Measurements from ENCODE around the gene APLF.

APLF gene

GRCh38 chr2:68556381-68556780, 89.0 kb downstream of the APLF start:
- Histone ChIP-seq H3K27me3 (ENCODE audit: insufficient read depth, insufficient read length) (no peaks in the 10 kb centered on the region), H3K4me1 (ENCODE audit: insufficient read depth, insufficient read length) (no peaks in the 10 kb centered on the region), H3K9me3 (ENCODE audit: insufficient read depth, low read length) (no peaks in the 10 kb centered on the region), H3K9ac (ENCODE audit: insufficient read length, low read depth) (no peak overlapping the region), H3K4me3 (ENCODE audit: insufficient read length, low read depth) (no peak overlapping the region), H3K36me3 (ENCODE audit: insufficient read depth, insufficient read length, low read length) (no peaks in the 10 kb centered on the region)
- no peak for DNase-seq (ENCODE audit: low read depth, low spot score)
- TF ChIP-seq ZNF274 (IDR thresholded peaks at IDR 0.05; ENCODE audit: low read depth, low read length) (no peak), YY1 (IDR thresholded peaks at IDR 0.05; ENCODE audit: insufficient read depth, insufficient read length) (no peak), SUZ12 (IDR thresholded peaks at IDR 0.05; ENCODE audit: extremely low read depth, insufficient read depth, insufficient read length) (no peak)

GRCh38 chr2:68558576-68558975, 91.2 kb downstream of the APLF start:
- Histone ChIP-seq H3K36me3 (ENCODE audit: insufficient read depth, insufficient read length, low read length) (no peaks in the 10 kb centered on the region), H3K9me3 (ENCODE audit: insufficient read depth, low read length) (no peaks in the 10 kb centered on the region), H3K4me1 (ENCODE audit: insufficient read depth, insufficient read length) (no peaks in the 10 kb centered on the region), H3K9ac (ENCODE audit: insufficient read length, low read depth) (no peak overlapping the region), H3K4me3 (ENCODE audit: insufficient read length, low read depth) (no peak overlapping the region), H3K27me3 (ENCODE audit: insufficient read depth, insufficient read length) (no peaks in the 10 kb centered on the region)
- no peak for TF ChIP-seq YY1 (IDR thresholded peaks at IDR 0.05; ENCODE audit: insufficient read depth, insufficient read length)
- TF ChIP-seq SUZ12 (IDR thresholded peaks at IDR 0.05; ENCODE audit: extremely low read depth, insufficient read depth, insufficient read length) = no peak
- no peak for TF ChIP-seq ZNF274 (IDR thresholded peaks at IDR 0.05; ENCODE audit: low read depth, low read length)
- no peak for DNase-seq (ENCODE audit: low read depth, low spot score)

- no peak overlapping the region for H3K4me3 ChIP-seq (ENCODE audit: insufficient read length, low read depth)
- no peaks in the 10 kb centered on the region for H3K36me3 ChIP-seq (ENCODE audit: insufficient read depth, insufficient read length, low read length)
- H3K4me1 ChIP-seq (ENCODE audit: insufficient read depth, insufficient read length) = no peaks in the 10 kb centered on the region
- no peak overlapping the region for H3K9ac ChIP-seq (ENCODE audit: insufficient read length, low read depth)
- H3K27me3 ChIP-seq (ENCODE audit: insufficient read depth, insufficient read length) = no peaks in the 10 kb centered on the region
- no peak for DNase-seq (ENCODE audit: low read depth, low spot score)
- H3K9me3 ChIP-seq (ENCODE audit: insufficient read depth, low read length) = no peaks in the 10 kb centered on the region
- TF ChIP-seq YY1 (IDR thresholded peaks at IDR 0.05; ENCODE audit: insufficient read depth, insufficient read length) = no peak
- TF ChIP-seq SUZ12 (IDR thresholded peaks at IDR 0.05; ENCODE audit: extremely low read depth, insufficient read depth, insufficient read length) = no peak
- no peak for TF ChIP-seq ZNF274 (IDR thresholded peaks at IDR 0.05; ENCODE audit: low read depth, low read length)
These were observed 92.3 kb downstream of the APLF start for GRCh38 chr2:68559692-68560091.

- Histone ChIP-seq H3K4me1 (ENCODE audit: insufficient read depth, insufficient read length) (no peaks in the 10 kb centered on the region), H3K4me3 (ENCODE audit: insufficient read length, low read depth) (no peak overlapping the region), H3K9ac (ENCODE audit: insufficient read length, low read depth) (no peak overlapping the region), H3K27me3 (ENCODE audit: insufficient read depth, insufficient read length) (no peaks in the 10 kb centered on the region), H3K36me3 (ENCODE audit: insufficient read depth, insufficient read length, low read length) (no peaks in the 10 kb centered on the region), H3K9me3 (ENCODE audit: insufficient read depth, low read length) (no peaks in the 10 kb centered on the region)
- TF ChIP-seq YY1 (IDR thresholded peaks at IDR 0.05; ENCODE audit: insufficient read depth, insufficient read length) (no peak), SUZ12 (IDR thresholded peaks at IDR 0.05; ENCODE audit: extremely low read depth, insufficient read depth, insufficient read length) (no peak), ZNF274 (IDR thresholded peaks at IDR 0.05; ENCODE audit: low read depth, low read length) (no peak)
- no peak for DNase-seq (ENCODE audit: low read depth, low spot score)
These were observed 93.2 kb downstream of the APLF start for GRCh38 chr2:68560545-68560944.

- Histone ChIP-seq H3K36me3 (ENCODE audit: insufficient read depth, insufficient read length, low read length) (no peaks in the 10 kb centered on the region), H3K9ac (ENCODE audit: insufficient read length, low read depth) (no peak overlapping the region), H3K4me1 (ENCODE audit: insufficient read depth, insufficient read length) (no peaks in the 10 kb centered on the region), H3K9me3 (ENCODE audit: insufficient read depth, low read length) (no peaks in the 10 kb centered on the region), H3K4me3 (ENCODE audit: insufficient read length, low read depth) (no peak overlapping the region), H3K27me3 (ENCODE audit: insufficient read depth, insufficient read length) (no peaks in the 10 kb centered on the region)
- no peak for DNase-seq (ENCODE audit: low read depth, low spot score)
- TF ChIP-seq ZNF274 (IDR thresholded peaks at IDR 0.05; ENCODE audit: low read depth, low read length) = no peak
- TF ChIP-seq SUZ12 (IDR thresholded peaks at IDR 0.05; ENCODE audit: extremely low read depth, insufficient read depth, insufficient read length) = no peak
- TF ChIP-seq YY1 (IDR thresholded peaks at IDR 0.05; ENCODE audit: insufficient read depth, insufficient read length) = no peak
These were observed 94.0 kb downstream of the APLF start for GRCh38 chr2:68561372-68561771.

- no peaks in the 10 kb centered on the region for H3K36me3 ChIP-seq (ENCODE audit: insufficient read depth, insufficient read length, low read length)
- H3K9me3 ChIP-seq (ENCODE audit: insufficient read depth, low read length) = no peaks in the 10 kb centered on the region
- no peak for TF ChIP-seq SUZ12 (IDR thresholded peaks at IDR 0.05; ENCODE audit: extremely low read depth, insufficient read depth, insufficient read length)
- no peak for TF ChIP-seq ZNF274 (IDR thresholded peaks at IDR 0.05; ENCODE audit: low read depth, low read length)
- no peak for TF ChIP-seq YY1 (IDR thresholded peaks at IDR 0.05; ENCODE audit: insufficient read depth, insufficient read length)
- no peaks in the 10 kb centered on the region for H3K27me3 ChIP-seq (ENCODE audit: insufficient read depth, insufficient read length)
- H3K4me3 ChIP-seq (ENCODE audit: insufficient read length, low read depth) = no peak overlapping the region
- H3K9ac ChIP-seq (ENCODE audit: insufficient read length, low read depth) = no peak overlapping the region
- no peak for DNase-seq (ENCODE audit: low read depth, low spot score)
- no peaks in the 10 kb centered on the region for H3K4me1 ChIP-seq (ENCODE audit: insufficient read depth, insufficient read length)
These were observed 95.5 kb downstream of the APLF start for GRCh38 chr2:68562934-68563333.

- Histone ChIP-seq H3K4me1 (ENCODE audit: insufficient read depth, insufficient read length) (no peaks in the 10 kb centered on the region), H3K36me3 (ENCODE audit: insufficient read depth, insufficient read length, low read length) (no peaks in the 10 kb centered on the region), H3K27me3 (ENCODE audit: insufficient read depth, insufficient read length) (no peaks in the 10 kb centered on the region), H3K9me3 (ENCODE audit: insufficient read depth, low read length) (no peaks in the 10 kb centered on the region), H3K4me3 (ENCODE audit: insufficient read length, low read depth) (no peak overlapping the region), H3K9ac (ENCODE audit: insufficient read length, low read depth) (no peak overlapping the region)
- TF ChIP-seq ZNF274 (IDR thresholded peaks at IDR 0.05; ENCODE audit: low read depth, low read length) (no peak), SUZ12 (IDR thresholded peaks at IDR 0.05; ENCODE audit: extremely low read depth, insufficient read depth, insufficient read length) (no peak), YY1 (IDR thresholded peaks at IDR 0.05; ENCODE audit: insufficient read depth, insufficient read length) (no peak)
- DNase-seq (ENCODE audit: low read depth, low spot score) = no peak
These were observed 97.0 kb downstream of the APLF start for GRCh38 chr2:68564426-68564825.

- DNase-seq (ENCODE audit: low read depth, low spot score) = no peak
- H3K36me3 ChIP-seq (ENCODE audit: insufficient read depth, insufficient read length, low read length) = no peaks in the 10 kb centered on the region
- no peak for TF ChIP-seq YY1 (IDR thresholded peaks at IDR 0.05; ENCODE audit: insufficient read depth, insufficient read length)
- no peak for TF ChIP-seq SUZ12 (IDR thresholded peaks at IDR 0.05; ENCODE audit: extremely low read depth, insufficient read depth, insufficient read length)
- no peak for TF ChIP-seq ZNF274 (IDR thresholded peaks at IDR 0.05; ENCODE audit: low read depth, low read length)
- no peak overlapping the region for H3K4me3 ChIP-seq (ENCODE audit: insufficient read length, low read depth)
- no peaks in the 10 kb centered on the region for H3K27me3 ChIP-seq (ENCODE audit: insufficient read depth, insufficient read length)
- no peak overlapping the region for H3K9ac ChIP-seq (ENCODE audit: insufficient read length, low read depth)
- H3K4me1 ChIP-seq (ENCODE audit: insufficient read depth, insufficient read length) = no peaks in the 10 kb centered on the region
- no peaks in the 10 kb centered on the region for H3K9me3 ChIP-seq (ENCODE audit: insufficient read depth, low read length)
These were observed 97.9 kb downstream of the APLF start for GRCh38 chr2:68565273-68565672.
